Lower leg skin (tissue), 4 donors: ENCODE results near the gene GLI1. TPM values are rescaled to one million over a fixed set of nuclear protein-coding genes. Genes with fewer than 3 reads are reported as not detected.

ENCODE experiments used
- DNase-seq, 2 donors: peaks; one replicate each; pipeline ENCODE4 v3.0.0-alpha.2; 2019; ENCODE audit warnings: low spot score in 2 of 2
- H3K4me3 ChIP-seq: fragments of 200-600 bp; sonication (generic); 2 replicates; pipeline ENCODE4 v1.5.1; 2017; ENCODE audit warnings: mild to moderate bottlenecking, low read depth; ENCODE audit not compliant: poor library complexity, severe bottlenecking
- POLR2A ChIP-seq, 2 donors: fragments of 450-650 bp; IDR thresholded peaks; one replicate each; pipeline ENCODE4 v1.6.1; 2016 to 2017; ENCODE audit warnings: antibody characterized with exemption in 2 of 2, mild to moderate bottlenecking in 1 of 2, moderate library complexity in 1 of 2
- WGBS, 2 donors: methylation state at CpG; one replicate each; pipeline ENCODE4 v1.1.5; 2018; 5-methylcytosine and 5-hydroxymethylcytosine counted together
- intact Hi-C: fragments of 100-400 bp; cut with DNase I; formaldehyde crosslinking; loops from one replicate; pipeline ENCODE4 v1.15.0; 2023; ENCODE audit warnings: low total_unique reads
- total RNA-seq, 4 donors: library from RNA; depleted of rRNA; stranded (reverse); fragments of >200 nt; gene quantifications; one replicate each; pipeline ENCODE4 v1.1.0, GENCODE V29; 2016
- TF ChIP-seq, protein P1 (sequence below), 3 donors: fragments of 450-650 bp; IDR thresholded peaks; one replicate each; pipeline ENCODE4 v1.5.1; 2016; ENCODE audit warnings: antibody characterized with exemption in 3 of 3, mild to moderate bottlenecking in 3 of 3, moderate library complexity in 2 of 3

GLI1 gene
- total RNA-seq, 4 donors from 2014 or later, result 0.19 to 13.4 (median 1.9) TPM

DNA sequence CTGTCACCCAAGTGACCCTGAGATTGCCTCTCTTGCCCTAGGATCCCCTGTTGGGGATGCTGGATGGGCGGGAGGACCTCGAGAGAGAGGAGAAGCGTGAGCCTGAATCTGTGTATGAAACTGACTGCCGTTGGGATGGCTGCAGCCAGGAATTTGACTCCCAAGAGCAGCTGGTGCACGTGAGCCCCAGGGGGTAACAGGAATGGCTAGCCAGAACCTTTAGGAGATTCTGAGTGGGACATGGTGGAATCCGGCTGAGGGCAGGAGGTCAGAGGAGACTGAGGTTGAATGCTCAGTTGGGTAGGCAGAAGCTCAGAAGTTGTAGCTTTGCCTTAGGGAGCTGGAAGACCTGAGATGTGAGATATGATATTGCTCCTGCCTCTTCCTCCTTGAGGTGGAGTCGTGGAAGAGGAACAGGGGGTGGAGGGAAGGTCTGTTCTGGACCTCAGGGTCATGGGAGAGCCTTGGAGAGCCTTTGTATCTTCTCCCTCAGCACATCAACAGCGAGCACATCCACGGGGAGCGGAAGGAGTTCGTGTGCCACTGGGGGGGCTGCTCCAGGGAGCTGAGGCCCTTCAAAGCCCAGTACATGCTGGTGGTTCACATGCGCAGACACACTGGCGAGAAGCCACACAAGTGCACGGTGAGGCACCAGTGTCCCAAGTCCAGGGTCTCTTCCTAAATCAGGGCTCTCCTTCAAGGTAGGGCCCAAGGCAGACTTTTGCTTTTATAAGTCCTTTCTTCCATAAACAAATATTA is 6.3 kb downstream of the GLI1 start:
- TF ChIP-seq, protein P1, sequence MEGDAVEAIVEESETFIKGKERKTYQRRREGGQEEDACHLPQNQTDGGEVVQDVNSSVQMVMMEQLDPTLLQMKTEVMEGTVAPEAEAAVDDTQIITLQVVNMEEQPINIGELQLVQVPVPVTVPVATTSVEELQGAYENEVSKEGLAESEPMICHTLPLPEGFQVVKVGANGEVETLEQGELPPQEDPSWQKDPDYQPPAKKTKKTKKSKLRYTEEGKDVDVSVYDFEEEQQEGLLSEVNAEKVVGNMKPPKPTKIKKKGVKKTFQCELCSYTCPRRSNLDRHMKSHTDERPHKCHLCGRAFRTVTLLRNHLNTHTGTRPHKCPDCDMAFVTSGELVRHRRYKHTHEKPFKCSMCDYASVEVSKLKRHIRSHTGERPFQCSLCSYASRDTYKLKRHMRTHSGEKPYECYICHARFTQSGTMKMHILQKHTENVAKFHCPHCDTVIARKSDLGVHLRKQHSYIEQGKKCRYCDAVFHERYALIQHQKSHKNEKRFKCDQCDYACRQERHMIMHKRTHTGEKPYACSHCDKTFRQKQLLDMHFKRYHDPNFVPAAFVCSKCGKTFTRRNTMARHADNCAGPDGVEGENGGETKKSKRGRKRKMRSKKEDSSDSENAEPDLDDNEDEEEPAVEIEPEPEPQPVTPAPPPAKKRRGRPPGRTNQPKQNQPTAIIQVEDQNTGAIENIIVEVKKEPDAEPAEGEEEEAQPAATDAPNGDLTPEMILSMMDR (IDR thresholded peaks at IDR 0.05), result no peak
- no peak for TF ChIP-seq POLR2A (IDR thresholded peaks at IDR 0.05)
- no peak overlapping the region for H3K4me3 ChIP-seq
- intact Hi-C loops, result loop anchor here (10.0 kb wide), 1 partner anchor 159 kb away; no protein-coding TSS in a partner anchor
- WGBS, 2 donors, result 82% methylated on average over 14 of the region's 14 CpGs
- no peak for DNase-seq

DNA sequence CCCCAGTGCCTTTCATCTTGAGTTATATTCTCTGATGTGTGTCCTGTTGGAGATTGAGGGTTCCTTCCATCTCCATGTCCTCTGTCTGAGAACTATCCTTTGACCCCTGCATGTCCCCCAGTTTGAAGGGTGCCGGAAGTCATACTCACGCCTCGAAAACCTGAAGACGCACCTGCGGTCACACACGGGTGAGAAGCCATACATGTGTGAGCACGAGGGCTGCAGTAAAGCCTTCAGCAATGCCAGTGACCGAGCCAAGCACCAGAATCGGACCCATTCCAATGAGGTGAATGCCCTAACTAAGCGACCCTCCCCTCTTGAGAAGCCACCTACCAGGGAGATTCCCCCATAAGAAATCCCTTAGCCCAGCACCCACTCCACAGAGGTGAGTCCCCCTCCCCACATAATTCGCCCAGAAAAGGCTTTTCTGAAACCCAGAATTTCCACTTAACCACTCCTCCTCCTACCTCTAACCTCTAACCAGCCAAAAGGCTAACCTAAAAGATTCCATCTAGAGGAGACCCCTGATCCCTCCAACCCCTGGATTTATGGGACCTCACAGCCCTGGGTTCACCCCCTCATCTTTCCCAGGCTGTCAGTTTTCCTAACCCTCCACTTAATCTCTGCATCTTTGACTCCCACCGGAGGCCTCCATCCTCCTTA is 7.8 kb downstream of the GLI1 start:
- DNase-seq, result no peak
- intact Hi-C loops, result loop anchor here (10.0 kb wide), 1 partner anchor 157 kb away; no protein-coding TSS in a partner anchor
- no peak for TF ChIP-seq POLR2A (IDR thresholded peaks at IDR 0.05)
- TF ChIP-seq, protein P1 (IDR thresholded peaks at IDR 0.05), result no peak
- H3K4me3 ChIP-seq, result no peak overlapping the region
- WGBS, 2 donors, result 85 to 92% methylated on average over 12 of the region's 12 CpGs

DNA sequence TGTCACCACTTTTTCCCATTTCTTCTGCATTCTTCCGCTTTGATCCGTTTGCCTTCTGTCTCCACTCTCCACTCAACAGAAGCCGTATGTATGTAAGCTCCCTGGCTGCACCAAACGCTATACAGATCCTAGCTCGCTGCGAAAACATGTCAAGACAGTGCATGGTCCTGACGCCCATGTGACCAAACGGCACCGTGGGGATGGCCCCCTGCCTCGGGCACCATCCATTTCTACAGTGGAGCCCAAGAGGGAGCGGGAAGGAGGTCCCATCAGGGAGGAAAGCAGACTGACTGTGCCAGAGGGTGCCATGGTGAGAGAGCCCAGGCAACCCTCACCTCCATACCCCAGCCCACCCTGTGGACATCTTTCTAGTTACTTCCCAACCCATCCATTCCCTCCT is 8.3 kb downstream of the GLI1 start:
- no peak overlapping the region for H3K4me3 ChIP-seq
- no peak for DNase-seq
- TF ChIP-seq POLR2A (IDR thresholded peaks at IDR 0.05), result no peak
- TF ChIP-seq, protein P1 (IDR thresholded peaks at IDR 0.05), result no peak
- 59 to 67% methylated on average over 11 of the region's 11 CpGs for WGBS, 2 donors
- intact Hi-C loops, result loop anchor here (10.0 kb wide), 1 partner anchor 157 kb away; no protein-coding TSS in a partner anchor

DNA sequence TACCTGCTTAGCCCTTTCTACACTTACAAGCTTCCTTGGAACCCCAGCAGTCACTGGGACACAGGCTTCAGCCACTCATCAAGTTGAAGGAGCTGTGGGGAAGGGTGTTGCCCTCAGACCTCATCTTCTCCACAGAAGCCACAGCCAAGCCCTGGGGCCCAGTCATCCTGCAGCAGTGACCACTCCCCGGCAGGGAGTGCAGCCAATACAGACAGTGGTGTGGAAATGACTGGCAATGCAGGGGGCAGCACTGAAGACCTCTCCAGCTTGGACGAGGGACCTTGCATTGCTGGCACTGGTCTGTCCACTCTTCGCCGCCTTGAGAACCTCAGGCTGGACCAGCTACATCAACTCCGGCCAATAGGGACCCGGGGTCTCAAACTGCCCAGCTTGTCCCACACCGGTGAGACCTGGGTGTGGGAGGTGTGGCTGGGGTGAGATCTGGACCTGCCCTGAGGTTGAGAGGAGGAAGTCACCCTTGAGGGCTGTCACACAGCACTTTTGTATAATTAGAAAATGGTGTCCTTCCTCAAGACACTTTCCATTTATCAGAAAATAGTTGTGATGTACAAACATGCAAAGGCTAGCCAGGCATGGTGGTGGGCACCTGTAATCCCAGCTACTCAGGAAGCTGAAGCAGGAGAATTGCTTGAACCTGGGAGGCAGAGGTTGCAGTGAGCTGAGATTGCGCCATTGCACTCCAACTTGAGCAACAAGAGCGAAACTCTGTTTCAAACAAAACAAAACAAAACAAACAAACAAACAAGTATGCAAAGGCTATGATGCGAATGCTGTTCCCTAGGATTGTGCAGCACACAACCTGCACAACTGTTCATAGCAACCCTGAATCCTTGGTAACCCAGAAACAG is 9.9 kb downstream of the GLI1 start:
- no peak for TF ChIP-seq POLR2A (IDR thresholded peaks at IDR 0.05)
- TF ChIP-seq, protein P1 (IDR thresholded peaks at IDR 0.05), result no peak
- WGBS, 2 donors, result 87 to 89% methylated on average over 10 of the region's 10 CpGs
- H3K4me3 ChIP-seq, result no peak overlapping the region
- intact Hi-C loops, result loop anchor here (10.0 kb wide), 1 partner anchor 155 kb away; no protein-coding TSS in a partner anchor
- no peak for DNase-seq

DNA sequence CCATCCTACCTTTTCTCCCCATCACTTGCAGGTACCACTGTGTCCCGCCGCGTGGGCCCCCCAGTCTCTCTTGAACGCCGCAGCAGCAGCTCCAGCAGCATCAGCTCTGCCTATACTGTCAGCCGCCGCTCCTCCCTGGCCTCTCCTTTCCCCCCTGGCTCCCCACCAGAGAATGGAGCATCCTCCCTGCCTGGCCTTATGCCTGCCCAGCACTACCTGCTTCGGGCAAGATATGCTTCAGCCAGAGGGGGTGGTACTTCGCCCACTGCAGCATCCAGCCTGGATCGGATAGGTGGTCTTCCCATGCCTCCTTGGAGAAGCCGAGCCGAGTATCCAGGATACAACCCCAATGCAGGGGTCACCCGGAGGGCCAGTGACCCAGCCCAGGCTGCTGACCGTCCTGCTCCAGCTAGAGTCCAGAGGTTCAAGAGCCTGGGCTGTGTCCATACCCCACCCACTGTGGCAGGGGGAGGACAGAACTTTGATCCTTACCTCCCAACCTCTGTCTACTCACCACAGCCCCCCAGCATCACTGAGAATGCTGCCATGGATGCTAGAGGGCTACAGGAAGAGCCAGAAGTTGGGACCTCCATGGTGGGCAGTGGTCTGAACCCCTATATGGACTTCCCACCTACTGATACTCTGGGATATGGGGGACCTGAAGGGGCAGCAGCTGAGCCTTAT is 10.8 kb downstream of the GLI1 start:
- no peak for TF ChIP-seq POLR2A (IDR thresholded peaks at IDR 0.05)
- TF ChIP-seq, protein P1 (IDR thresholded peaks at IDR 0.05), result no peak
- H3K4me3 ChIP-seq, result no peak overlapping the region
- intact Hi-C loops, result no loop called here
- no peak for DNase-seq
- WGBS, 2 donors, result 94 to 95% methylated on average over 12 to 14 of the region's 14 CpGs
